GM21576 (cell line): ENCODE results near the gene F13A1.

Experiments
- ATAC-seq: cut with Tn5 transposase; IDR thresholded peaks from one replicate; pipeline ENCODE4 v1.9.1; 2021; ENCODE audit warnings: mild to moderate bottlenecking, moderate library complexity; ENCODE audit not compliant: unreplicated experiment

The F13A1 gene

DNA sequence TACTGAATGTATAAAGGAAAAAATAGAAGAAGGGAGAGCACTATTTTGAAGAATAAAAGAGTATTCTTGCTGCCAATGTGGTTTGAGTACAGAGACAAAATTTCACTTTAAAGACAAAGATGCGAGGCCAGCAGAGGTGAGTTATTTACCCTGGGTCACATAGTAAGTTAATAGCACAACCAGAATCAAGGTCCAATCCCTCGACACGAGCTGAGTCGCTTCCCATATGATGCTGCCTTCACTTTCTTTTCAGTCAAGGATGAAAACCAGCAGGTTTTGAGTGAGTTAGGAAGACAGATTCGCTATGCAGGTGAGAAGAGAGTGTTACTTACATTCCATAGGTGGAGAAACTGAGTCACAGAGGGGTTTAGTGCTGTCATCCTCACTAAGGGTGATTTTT lies 75.8 kb downstream of the F13A1 start:
- ATAC-seq, result no peak

DNA sequence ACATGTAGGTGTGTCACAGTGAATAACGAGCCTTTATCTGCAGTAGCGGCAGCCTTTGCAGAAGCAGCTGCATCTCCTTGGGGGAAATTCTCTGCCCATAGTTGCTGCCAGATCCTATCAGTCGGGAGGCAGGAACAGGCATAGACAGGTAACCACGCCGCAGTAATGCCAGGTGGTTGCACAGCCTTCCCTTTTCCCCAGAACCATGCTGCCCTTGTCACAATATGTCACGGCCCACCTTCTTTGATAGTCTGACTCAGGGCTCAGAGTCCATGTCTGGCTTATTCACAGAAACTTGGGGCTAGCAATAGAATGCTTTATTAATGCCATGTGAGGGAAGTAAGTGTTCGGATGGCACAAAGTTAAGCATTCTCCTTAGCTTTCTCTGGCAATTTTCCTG lies 76.6 kb downstream of the F13A1 start:
- ATAC-seq, result no peak

DNA sequence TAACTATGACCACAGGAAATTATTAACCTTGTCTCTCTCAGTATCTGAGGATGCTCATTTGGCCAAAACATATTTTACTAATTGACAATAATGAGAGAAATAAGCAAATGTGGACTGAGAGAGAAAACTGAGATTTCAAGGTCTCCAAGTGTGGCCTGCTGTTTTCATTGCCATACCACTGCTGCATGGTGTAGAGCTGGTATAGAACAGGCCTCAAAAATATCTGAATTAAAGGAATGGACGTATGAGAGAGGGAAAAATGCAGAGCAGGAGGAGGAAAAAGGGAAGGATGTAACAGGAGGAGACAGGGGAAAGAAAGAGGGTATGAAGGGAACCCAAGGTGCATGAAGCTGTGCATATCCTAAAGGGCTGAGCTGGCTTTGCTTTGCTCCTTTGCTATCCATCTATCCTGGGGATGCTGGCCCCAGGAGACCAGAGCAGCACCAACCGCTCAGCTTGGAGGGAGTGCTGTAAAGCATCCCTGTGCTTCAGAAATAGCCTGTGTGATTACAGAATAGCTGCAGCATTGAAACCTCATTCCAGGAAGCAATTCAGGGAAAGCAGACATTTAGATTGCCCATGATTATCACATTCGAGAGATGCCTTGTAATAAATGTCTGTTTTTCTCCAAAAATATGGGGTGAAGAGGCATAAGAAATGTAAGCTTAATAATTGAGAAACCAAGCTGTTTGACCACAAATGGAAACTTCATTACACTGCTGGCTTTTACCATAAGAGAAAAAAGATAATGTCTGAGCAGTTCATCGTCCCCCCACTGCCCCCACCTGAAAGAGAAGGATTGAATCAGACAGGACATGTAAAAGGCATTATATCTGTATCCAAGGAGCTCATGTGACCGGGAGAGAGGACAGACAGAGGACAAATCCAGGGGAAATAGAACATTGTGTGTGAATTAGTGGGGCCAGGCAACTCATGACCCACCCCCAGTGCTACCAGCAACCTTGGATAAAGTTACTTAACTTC lies 80.6 kb downstream of the F13A1 start:
- no peak for ATAC-seq

DNA sequence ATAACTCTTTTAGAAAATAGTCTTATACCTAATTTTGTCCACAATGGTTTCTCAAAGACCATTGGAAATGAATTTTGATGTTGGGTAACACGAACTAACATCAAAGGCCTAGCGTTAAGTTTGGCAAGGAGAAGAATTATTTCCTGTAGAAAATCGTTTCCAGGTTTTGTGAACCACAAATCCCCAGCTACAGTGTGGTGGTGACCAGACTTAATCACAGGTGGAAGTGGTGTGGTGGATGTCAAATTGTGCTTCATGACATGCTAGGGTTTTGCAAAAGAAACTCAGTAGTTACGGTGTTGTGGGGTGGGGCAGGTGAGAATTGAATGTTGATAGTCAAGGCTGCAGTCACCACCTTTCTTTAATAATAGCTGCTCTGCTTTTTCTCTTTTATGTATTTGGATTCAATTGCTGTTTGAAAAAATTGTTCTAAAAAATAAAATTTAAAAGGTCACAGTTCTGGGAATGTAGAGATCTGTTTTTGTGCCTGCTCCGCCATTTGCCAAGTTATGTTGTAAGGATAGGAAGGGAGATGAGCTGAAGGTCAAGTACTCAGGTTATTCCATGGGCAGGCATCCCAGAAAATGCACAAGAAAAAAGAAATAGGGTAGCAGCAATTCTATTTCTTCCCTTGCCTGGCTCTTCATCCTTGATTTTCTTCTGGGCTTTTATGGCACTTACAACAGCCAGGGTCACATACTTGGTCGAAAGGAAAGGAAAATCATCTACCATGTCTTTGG lies 83.6 kb downstream of the F13A1 start:
- ATAC-seq, result no peak

DNA sequence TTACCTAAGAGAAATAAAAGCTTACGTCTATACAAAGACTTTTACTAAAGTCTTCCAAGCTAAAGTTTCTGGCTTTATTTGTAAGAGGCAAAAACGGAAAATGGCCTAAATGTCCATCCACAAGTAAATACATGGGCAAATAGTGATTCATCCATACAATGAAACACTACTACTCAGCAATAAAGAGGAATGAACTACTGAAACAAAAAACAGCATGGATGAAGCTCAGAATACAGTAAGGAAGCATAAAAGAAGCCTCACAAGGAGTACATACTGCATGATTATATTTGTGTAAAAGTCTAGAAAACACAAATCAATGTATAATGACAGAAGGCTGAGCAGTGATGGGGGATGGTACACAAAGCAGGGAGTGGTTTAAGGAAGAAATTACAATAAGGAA lies 84.7 kb downstream of the F13A1 start:
- no peak for ATAC-seq

DNA sequence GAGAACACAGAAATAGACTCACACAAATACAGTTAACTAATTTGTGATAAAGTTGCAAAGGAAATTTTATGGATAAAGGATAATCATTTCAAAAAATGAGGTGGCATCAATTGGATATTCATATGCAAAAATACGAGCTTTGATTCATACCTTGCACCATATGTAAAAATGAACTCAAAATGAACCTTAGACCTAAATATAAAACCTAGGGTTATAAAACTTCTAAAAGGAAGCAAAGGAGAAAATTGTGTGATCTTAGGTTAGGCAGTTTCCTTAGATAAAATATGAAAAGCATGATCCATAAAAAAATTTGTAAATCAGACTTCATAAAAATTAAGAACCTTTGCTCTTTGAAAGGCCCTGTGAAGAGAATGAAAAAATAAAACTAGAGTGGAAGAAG lies 85.5 kb downstream of the F13A1 start:
- no peak for ATAC-seq

DNA sequence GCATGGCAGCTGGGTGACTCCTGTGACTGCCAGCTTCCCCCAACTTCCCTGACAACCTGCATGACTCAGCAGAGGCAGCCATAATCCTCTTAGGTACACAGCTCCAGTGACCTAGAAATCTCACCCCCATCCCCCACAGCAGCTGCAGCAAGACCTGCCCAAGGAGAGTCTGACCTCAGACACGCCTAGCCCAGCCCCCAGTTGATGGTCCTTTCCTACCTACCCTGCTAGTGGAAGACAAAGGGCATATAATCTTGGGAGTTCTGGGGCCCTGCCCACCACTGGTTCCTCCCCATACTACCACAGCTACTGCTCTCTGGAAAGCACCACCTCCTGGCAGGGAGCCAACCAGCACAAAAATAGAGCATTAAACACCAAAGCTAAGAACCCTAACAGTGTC lies 90.2 kb downstream of the F13A1 start:
- ATAC-seq, result no peak

DNA sequence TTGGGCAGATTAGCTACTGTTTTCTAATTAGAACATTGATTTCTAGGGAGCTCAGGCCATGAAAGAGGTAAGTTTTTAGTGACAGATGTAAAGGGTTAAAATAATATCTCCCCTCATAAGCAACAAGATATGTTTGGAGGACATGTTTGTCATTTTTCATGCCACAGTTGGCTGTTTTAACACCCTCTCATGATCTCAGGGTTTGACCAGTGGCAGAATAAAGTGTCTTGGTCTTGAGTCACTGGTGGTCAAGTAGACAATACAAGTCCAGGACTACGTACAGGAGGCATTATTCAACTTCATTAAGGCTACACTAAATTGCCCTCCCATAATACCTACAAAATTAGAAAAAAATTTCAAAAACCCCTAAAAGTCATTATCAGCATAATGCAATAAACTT lies 92.6 kb downstream of the F13A1 start:
- no peak for ATAC-seq

DNA sequence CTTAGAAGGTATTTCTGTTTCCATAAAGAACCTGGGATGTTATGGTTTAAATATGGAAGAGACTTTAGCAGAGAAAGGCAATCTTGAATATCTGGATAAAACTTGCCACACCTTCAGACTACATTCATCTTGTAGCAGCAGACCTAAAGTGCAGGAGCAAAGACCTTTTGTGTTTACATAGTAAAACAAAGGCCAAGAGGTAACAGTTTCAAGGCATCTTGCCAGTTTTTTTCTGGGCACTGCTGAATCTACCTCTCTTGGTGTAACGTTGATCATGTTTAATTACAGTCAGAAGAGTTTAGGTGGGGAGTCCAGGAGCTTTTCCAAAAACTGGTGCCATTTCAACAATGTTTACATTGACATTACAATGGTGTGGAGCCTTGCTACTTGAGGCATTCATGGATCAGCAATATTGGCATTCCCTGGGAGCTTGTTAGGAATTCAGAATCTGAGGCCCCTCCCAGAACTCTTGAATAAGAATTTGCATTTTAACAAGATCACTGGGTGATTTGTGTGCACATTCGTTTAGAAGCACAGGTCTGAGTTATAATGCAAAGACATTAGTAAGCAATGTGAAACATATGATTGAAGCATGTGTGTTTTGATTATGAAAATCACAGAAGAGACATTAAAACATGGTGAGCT lies 94.5 kb downstream of the F13A1 start:
- no peak for ATAC-seq

DNA sequence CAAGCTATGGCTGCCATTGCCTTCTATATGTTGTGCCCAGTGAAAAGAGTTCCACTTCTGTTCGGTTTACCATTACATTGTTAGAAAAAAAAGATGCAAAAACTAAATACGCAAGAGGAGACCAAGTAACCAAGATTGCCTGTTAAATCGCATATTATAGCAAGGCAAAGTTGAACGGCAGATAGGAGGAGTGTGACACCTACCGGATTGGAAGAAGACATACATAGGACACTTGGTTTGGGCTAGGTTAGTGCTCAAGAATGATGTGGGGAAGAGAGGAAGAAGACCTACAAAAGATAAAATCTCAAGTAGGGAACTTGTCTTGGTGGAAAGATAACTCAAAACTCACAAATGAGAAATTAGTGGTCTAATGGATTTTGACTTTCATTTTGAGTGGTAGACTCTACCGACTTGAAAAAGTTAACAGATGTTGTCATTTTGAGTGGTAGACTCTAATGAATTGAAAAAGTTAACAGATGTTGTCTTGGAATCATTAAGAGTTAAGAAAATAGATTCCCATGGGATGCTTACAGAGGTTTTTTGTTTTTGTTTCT lies 95.5 kb downstream of the F13A1 start:
- ATAC-seq, result no peak

DNA sequence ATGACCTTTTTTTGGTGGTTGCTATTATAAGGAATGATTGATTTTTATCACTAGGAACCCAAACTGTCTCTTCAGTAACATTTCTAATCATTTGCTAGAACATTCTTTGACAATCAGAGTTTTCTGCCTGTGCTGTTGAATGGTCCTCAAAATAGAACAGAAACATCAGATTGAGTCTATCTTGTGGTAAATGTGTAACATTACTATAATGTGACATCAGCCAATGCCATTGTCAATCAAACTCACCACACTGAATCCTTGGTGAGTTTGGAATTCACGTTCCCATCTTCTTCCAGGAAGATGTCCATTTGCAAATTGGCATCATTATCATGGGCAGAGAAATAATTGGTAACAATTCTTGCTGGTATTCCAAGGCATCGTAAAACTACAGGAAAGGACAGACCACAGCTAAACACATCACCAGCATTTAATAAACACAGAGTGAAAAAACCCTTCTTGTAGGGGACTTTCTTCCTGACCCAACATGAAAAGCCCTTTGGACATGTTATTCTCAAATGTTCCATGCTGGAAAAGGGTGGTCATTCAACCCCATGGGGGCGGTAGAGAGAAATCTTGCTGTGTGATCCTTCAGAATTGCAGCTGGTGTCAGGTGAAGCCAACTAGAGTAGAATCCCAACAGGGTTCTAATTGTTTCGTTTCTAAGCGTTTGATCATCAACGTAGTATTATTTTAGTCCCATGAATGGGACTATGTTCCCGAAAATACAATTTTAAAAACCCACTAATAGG lies 98.5 kb downstream of the F13A1 start:
- ATAC-seq, result no peak

DNA sequence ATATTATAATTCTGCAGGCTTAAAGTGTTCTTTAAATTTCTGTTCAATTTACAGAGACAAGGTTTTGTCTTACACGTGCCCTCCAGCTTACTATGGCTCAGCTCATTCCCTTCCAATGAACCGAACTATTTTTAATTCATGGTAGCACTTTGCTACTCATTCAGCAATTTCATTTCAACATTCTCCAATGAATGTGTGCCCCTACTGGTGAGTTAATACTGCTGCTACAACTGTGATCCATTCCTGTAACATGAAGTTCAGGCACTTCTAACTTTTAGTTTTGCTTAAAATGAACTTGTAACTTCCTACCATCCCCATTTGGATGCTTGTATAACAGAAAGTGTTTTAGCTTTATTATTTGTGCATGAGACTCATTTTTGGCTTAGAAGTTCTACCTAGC lies 99.7 kb downstream of the F13A1 start:
- ATAC-seq, result no peak

DNA sequence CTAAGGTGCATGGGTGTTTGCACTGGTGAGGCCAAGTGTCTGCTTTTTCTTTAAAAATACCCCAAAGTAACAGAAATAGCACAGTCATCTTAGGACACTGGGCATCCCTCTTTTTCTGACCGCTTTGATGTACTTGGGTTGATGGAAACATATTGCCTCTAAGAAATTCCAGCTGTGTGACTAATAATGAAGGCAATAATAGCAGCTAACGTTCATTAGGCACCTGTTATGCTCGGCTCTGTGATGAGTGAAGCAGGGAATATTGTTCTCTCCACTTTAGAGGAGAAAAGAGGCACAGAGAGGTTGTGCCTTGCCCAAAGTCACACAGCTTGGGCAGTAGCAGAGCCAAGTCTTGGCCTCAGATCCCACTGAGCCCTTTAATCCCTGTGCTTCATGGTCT lies 100.7 kb downstream of the F13A1 start:
- no peak for ATAC-seq

DNA sequence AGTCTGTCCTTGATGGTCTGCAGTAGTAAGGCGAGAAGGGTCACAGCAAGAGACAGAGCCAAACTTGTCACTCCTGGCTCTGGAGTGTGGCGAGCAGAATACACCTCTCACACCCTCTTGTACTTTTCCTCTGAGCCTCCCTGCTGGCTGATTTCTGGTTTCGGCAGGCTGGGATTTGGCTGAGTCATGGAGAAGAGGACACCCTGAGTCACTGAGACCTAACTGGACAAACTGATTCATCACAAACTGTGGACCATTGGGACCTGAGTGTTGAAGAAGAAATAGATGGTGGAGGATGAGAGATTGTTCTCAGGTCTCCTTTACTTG lies 101.7 kb downstream of the F13A1 start:
- ATAC-seq, result no peak

DNA sequence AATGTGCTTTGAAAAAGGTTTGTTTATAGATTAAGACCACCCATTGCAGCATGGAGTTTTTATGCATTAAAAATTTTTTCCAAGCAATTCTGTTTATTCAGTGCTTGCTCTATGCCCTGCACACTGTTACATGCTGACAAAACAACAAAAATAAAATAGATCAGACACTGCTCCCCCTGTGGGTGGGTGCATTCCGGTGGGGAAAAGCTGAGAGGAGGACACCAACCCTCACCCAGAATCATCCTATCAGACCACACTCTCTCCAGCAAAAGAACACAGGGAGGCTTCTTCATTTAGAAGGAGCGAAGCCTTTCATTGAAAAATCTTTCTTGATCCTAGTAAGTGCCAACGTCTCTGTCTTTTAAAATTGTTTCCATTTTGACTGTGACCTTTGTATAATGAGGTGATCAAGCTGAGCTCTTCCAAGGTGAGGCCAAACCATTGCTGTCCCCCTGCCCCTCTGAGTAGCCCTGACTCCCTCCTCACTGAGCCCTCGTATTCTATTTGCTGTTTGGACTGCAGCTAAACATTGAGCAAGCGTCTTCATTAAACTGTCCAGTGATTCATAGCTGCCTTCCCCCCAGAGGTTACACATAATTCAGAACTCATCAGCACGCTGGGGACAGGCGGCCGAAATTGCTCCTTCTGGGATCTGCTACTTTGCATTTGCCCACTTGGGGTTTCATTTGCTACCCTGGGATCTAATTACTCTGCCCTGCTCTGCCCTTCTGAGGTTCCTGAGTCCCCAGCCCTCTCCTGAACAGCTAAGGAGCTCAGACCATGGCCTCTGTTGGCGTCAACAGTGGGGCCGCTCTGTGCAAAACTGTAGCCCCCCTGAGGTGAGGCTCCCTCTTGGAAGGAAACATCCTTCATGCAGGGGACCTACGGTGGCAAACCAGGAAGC lies 102.4 kb downstream of the F13A1 start:
- ATAC-seq, result no peak

DNA sequence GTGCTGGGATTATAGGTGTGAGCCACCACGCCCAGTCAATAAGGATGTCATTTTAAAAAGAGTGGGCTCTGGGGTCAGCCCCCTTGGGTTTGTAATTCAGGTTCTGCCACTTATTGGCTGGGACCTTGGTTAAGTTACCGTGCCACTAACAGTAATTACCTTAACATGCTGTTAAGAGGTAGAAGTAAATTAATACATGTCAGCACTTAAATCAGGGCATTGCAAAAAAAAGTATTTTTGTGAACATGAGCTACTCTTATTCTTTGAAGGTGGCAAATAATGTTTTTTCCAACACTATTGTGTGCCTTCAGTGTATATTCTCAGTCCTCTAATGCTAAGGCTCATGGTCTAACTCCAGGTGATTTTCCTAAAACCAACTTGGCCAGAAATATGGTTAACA lies 109.5 kb downstream of the F13A1 start:
- ATAC-seq, result no peak

DNA sequence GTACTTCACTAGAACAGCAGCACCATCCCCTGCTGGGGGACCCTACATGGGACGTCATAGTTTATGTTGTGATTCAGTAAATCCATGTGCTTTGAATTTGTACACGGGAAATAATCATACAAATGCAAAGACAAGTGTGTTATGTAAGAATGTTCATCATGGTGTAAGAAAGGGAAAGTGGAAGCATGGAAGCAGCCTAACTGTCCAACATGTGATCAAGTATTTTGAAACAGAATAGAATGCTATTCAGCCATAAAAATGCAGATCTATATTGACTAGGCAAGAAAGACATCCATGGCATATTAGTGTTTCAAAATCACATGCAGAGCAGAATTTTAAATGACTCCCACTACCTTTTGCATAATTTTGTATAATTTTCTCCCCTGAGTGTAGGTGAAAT lies 117.6 kb downstream of the F13A1 start:
- ATAC-seq, result no peak

DNA sequence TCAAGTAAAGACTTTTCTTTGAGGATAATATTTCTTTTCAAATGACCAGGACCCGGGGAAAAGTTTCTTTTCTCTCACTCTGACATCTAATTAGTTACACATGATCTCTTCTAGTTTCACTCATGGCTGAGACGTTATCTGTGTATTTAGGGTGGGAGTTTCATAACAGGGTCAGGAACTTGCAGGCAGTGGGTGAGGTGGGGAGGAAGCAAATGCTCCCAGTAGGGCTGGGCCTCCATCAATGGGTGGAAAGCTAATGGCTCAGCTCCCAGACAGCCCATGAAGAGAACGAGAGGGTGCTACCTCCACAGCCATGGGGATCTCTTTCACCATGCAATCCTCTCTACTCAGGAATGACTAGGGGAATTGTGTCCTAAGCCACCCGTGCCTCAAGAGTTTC lies 119.3 kb downstream of the F13A1 start:
- no peak for ATAC-seq

DNA sequence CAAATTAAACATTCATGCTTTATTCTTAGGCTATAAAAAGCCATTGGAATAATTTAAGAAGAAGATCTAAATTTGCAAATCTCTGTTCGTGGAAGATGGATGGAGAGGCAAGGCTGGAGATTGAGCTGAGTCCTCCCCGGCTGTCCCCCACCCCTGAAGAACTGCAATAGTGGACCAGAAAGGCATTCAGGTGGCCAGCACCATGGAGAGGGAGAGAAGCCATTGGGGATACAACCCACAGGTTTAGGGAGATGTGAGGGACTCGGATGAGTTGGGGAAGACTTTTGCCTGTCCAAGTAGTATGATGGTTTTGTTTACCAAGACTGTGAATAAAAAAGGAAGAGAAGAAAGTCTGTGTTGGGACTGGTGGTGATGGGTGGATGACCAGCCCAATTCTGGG lies 120.8 kb downstream of the F13A1 start:
- no peak for ATAC-seq

DNA sequence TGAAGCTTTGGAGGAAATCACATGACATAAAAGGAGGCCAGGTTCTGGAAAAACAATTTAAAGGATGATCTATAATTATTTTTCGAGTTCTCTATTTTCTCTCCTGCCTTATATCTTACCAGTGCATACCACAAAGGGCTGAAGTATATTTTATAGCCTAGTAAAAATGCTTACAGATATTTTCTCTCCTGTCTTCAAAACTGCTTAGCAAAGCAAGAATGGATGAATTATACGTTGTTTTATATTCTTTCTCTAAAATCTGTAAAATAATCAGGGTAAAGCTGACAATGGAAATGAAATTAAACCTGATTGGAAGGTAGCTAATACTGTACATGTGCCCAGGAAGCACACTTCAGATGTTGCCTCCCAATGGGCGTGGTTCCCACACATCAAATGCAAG lies 123.7 kb downstream of the F13A1 start:
- ATAC-seq, result no peak
